ENCODE results near the gene CDH23. TPM values are rescaled to one million over a fixed set of nuclear protein-coding genes. Genes with fewer than 3 reads are reported as not detected.
A peak's percentile ranks its signal among the peaks of the same experiment; 100 is the strongest.

Gene CDH23
- total RNA-seq, 8 experiments from 2014 or later, result 1.6 to 81.3 (median 3.3) TPM

DNA sequence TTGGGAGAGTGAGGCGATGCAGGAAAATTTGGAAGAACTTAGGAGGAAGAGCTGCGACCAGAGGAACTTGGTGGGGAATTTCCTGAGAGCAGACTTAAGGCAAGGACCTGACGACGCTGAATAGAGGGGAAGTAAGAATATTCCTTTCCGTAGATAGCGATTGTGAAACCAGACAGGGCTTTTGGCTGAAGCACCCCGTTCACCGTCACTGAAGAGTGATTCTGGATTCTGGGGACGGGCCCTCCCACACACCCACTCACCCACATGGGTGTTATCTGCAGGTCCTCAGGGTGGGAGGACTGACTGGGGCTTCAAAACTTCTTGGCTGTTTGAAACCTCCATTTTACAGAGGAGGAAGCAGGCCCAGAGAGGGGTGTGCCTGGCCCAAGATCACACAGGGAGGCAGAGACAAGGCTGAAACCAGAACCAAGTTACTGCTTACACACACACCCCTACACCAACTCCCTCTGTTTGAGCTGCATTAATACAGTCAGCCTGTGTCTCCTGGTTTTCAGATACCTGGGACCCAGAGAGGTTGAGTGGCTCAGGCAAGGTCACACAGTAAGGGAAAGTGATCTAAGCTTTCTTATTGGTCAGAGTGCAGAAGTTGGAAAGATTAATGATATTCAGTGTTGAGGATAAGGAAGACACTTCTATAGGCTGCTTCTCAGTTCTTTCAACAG is 37.2 kb upstream of the CDH23 start:
- Histone ChIP-seq H3K27ac (peak overlapping the region in 1 of 2 donors; percentile 79), H3K4me1 (replicated peaks in 1 of 2) (peaks cover 0 to 10% of the 10 kb centered on the region in 2 donors), H3K4me3 (no peak overlapping the region)
- ATAC-seq (replicated peaks in 6 of 8), result no peak
- WGBS, 10 experiments, result 62 to 100% (median 85%) methylated on average over 1 to 7 of the region's 9 CpGs; no CpG with 5 or more reads in 1 of the 10 experiments
- in situ Hi-C loops (cut with MboI; ENCODE audit: low pct_unique_long_range_greater_than_20kb in 2 of 9, low sequenced_read_pairs in 9 of 9, unreplicated experiment in 9 of 9), result no loop called here

DNA sequence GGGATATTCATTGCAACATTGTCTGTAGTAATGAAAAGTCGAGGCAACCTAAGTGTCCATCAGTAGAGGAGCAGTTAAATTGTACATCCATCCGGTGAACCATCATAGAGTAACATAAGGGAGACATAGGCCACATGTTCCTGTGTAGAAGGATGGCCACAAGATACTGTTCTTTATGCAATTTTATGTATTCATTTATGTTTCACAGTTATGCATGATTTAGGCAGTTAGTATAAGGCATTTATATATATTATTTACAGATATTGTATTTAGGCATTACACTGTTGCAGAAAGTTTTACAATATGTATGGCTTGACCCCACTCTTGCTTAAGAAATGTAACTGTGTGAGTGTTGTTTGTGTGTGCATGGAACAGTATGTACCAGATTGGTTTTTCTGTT is 36.0 kb upstream of the CDH23 start:
- in situ Hi-C loops (cut with MboI; ENCODE audit: low pct_unique_long_range_greater_than_20kb in 2 of 9, low sequenced_read_pairs in 9 of 9, unreplicated experiment in 9 of 9), result no loop called here
- peak in 1 of 8 experiments; percentile 95 for ATAC-seq (replicated peaks in 6 of 8)
- peaks cover 0 to 10% of the 10 kb centered on the region in 2 donors for H3K4me1 ChIP-seq (replicated peaks in 1 of 2)
- H3K27ac ChIP-seq, result no peak overlapping the region
- H3K4me3 ChIP-seq, result no peak overlapping the region
- WGBS, 10 experiments, result 43 to 94% (median 83%) methylated on average over 1 to 2 of the region's 2 CpGs; no CpG with 5 or more reads in 2 of the 10 experiments

DNA sequence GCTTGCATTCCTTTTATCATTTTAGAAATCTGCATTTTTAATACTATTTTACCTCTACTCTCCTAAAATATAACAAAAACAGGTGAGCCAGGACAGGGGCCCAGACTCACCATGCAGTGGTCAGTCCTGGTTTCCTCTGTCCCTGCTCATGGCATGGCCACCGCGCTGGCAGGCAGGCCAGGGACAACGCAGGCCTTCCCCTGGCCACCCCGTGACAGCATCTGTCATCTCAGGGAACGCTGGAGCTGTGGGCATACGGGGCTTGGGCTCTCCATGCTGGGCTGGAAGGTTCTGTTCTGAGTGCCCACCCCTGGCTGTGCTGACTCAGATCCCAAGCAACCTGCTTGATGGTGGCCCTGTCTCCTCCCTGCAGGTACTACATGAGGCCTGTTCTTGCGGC is 35.1 kb upstream of the CDH23 start:
- WGBS, 10 experiments, result 93 to 100% (median 100%) methylated on average over 1 to 2 of the region's 7 CpGs; no CpG with 5 or more reads in 6 of the 10 experiments
- in situ Hi-C loops (cut with MboI; ENCODE audit: low pct_unique_long_range_greater_than_20kb in 2 of 9, low sequenced_read_pairs in 9 of 9, unreplicated experiment in 9 of 9), result no loop called here

DNA sequence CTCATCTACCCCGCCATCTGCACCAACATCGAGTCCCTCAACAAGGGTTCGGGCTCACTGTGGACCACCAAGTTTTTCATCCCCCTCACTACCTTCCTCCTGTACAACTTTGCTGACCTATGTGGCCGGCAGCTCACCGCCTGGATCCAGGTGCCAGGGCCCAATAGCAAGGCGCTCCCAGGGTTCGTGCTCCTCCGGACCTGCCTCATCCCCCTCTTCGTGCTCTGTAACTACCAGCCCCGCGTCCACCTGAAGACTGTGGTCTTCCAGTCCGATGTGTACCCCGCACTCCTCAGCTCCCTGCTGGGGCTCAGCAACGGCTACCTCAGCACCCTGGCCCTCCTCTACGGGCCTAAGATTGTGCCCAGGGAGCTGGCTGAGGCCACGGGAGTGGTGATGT is 34.6 kb upstream of the CDH23 start:
- Histone ChIP-seq H3K4me3 (no peak overlapping the region), H3K4me1 (replicated peaks in 1 of 2) (peaks cover 0 to 10% of the 10 kb centered on the region in 2 donors), H3K27ac (no peak overlapping the region)
- no peak for ATAC-seq (replicated peaks in 6 of 8)
- in situ Hi-C loops (cut with MboI; ENCODE audit: low pct_unique_long_range_greater_than_20kb in 2 of 9, low sequenced_read_pairs in 9 of 9, unreplicated experiment in 9 of 9), result no loop called here
- WGBS, 10 experiments, result 60 to 100% (median 95%) methylated on average over 1 to 9 of the region's 16 CpGs; no CpG with 5 or more reads in 1 of the 10 experiments

More for the DNA sequence above, 35.1 kb upstream of the CDH23 start:
- no peak for ATAC-seq (replicated peaks in 6 of 8)
- peaks cover 0 to 10% of the 10 kb centered on the region in 2 donors for H3K4me1 ChIP-seq (replicated peaks in 1 of 2)
- no peak overlapping the region for H3K4me3 ChIP-seq
- no peak overlapping the region for H3K27ac ChIP-seq

DNA sequence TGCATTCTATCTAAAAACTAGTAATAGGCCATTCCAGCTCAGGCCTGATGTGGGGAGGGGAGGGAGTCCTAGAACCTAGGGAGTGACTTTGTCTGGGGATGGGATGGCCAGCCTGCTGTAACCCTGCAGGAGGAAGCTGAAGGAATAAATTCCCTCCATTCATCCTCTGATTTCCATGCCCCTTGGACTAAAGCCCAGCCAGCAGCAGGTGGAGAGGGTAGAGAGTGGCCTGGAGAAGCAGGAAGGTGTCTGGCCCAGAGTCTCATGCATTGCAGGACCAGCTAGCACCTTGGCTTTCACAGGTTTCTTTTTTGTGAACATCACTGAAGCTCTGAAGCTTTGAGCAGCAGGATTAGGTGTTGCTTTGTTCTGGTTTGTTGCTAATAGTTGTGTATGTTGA is 32.8 kb upstream of the CDH23 start:
- Histone ChIP-seq H3K4me1 (replicated peaks in 1 of 2) (no peaks in the 10 kb centered on the region), H3K4me3 (no peak overlapping the region), H3K27ac (no peak overlapping the region)
- in situ Hi-C loops (cut with MboI; ENCODE audit: low pct_unique_long_range_greater_than_20kb in 2 of 9, low sequenced_read_pairs in 9 of 9, unreplicated experiment in 9 of 9), result no loop called here
- no peak for ATAC-seq (replicated peaks in 6 of 8)

DNA sequence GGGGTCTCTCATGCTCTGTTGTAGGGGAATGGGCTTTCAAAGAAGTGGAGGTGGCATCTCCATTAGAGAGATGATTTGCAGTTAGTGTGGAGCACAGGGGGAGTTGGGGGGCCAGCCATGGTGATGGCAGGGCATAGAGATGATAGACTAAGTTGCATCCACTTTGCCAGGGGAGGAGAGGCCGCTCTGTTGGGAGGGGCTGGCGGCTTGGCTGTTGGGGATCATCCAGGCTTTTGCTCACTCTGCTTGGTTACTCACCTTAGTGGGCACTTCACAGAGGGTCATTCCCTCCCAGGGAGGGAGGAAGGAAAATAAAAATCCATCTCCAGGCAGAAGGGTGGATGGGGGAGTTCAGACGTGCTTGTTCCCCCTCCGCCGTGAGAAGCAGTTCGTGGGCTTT is 31.4 kb upstream of the CDH23 start:
- in situ Hi-C loops (cut with MboI; ENCODE audit: low pct_unique_long_range_greater_than_20kb in 2 of 9, low sequenced_read_pairs in 9 of 9, unreplicated experiment in 9 of 9), result no loop called here
- Histone ChIP-seq H3K4me3 (no peak overlapping the region), H3K27ac (no peak overlapping the region), H3K4me1 (replicated peaks in 1 of 2) (no peaks in the 10 kb centered on the region)
- ATAC-seq (replicated peaks in 6 of 8), result no peak
- WGBS, 10 experiments, result 95 to 100% (median 100%) methylated on average over 1 to 4 of the region's 6 CpGs; no CpG with 5 or more reads in 6 of the 10 experiments

DNA sequence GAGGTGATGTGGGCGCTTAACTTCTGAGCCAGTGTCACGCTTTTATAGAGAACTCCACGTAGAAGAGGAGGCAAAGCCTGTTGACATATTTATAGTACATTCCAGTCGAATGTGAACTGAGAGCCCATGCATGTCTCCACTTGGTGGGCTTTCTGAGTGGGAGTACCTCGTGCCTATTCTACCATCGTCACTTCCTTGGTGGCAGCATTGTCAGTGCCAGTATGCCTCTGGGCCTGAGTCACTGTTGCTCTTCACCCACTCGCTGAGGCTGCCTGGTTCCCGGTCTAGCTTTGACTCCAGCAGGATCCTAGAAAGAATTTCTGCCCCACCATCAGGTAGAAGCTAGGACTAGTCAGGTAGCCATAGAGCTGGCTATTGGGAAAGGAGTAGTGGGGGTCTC is 30.0 kb upstream of the CDH23 start:
- peaks cover 8 to 9% of the 10 kb centered on the region in 2 donors for H3K4me1 ChIP-seq (replicated peaks in 1 of 2)
- H3K27ac ChIP-seq, result no peak overlapping the region
- 70 to 100% (median 89%) methylated on average over 1 to 4 of the region's 8 CpGs; no CpG with 5 or more reads in 3 of the 10 experiments for WGBS, 10 experiments
- no peak overlapping the region for H3K4me3 ChIP-seq
- no peak for ATAC-seq (replicated peaks in 6 of 8)
- in situ Hi-C loops (cut with MboI; ENCODE audit: low pct_unique_long_range_greater_than_20kb in 2 of 9, low sequenced_read_pairs in 9 of 9, unreplicated experiment in 9 of 9), result no loop called here

DNA sequence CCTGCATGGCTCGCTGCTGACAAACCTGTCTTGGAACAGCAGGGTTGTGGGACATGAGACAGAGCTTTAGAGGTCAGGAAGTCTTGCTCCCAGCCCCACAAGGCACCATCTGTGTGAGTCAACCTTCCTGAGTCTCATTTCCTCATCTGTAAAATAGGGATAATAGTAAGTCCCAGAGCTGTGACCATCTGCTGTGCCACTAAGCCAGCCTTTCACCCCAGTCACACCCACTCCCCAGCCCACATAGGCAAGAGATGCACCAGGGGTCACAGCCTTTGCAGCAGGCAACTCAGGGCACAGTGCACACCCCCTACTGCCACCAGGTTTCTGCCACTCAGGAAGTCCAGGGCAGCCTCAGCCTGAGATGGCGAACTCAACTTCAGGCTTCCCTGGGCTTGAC is 29.4 kb upstream of the CDH23 start:
- ATAC-seq (replicated peaks in 6 of 8), result no peak
- no peak overlapping the region for H3K4me3 ChIP-seq
- H3K4me1 ChIP-seq (replicated peaks in 1 of 2), result peaks cover 14 to 15% of the 10 kb centered on the region in 2 donors
- WGBS, 10 experiments, result 90 to 100% (median 100%) methylated on average over 1 to 2 of the region's 2 CpGs; no CpG with 5 or more reads in 7 of the 10 experiments
- no peak overlapping the region for H3K27ac ChIP-seq
- in situ Hi-C loops (cut with MboI; ENCODE audit: low pct_unique_long_range_greater_than_20kb in 2 of 9, low sequenced_read_pairs in 9 of 9, unreplicated experiment in 9 of 9), result no loop called here

DNA sequence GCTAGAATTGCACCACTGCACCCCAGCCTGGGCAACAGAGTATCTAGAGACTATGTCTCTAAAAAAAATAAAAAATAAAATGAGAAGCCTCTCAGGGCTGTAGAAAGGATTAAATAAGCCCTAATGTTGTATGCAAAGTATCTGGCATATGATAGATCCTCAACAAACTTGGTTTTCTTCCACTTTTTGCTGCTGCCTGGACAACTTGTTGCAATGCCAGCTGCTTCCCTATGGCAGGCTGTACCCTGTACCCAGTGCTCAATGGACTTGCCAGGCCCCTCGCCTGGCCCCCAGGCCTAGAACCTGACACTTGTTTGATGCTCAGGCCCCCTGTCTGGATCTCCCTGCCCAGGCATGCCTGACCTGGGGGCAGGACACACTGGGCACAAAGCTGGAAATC is 28.5 kb upstream of the CDH23 start:
- ATAC-seq (replicated peaks in 6 of 8), result no peak
- H3K4me3 ChIP-seq, result no peak overlapping the region
- WGBS, 10 experiments, result 57 to 100% (median 63%) methylated on average over 1 of the region's 1 CpG; no CpG with 5 or more reads in 7 of the 10 experiments
- in situ Hi-C loops (cut with MboI; ENCODE audit: low pct_unique_long_range_greater_than_20kb in 2 of 9, low sequenced_read_pairs in 9 of 9, unreplicated experiment in 9 of 9), result no loop called here
- H3K4me1 ChIP-seq (replicated peaks in 1 of 2), result peaks cover 23 to 24% of the 10 kb centered on the region in 2 donors
- H3K27ac ChIP-seq, result no peak overlapping the region

DNA sequence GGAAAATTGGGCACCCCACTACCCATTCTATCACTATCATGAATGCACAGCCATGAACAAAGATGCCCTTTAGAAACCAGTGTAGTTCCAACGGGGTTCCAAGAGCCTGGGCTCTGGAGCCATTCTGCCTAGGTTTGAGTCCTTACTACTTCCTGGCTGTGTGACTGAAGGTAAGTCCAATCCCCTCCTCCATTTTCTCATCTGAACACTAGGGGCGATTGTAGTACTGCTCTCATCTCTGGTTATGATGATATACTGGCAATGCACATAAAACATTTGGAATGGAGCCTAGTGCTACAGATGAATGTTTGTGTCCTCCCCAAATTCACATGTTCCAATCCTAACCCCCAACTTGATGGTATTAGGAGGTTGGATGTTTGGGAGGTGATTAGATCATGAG is 28.1 kb upstream of the CDH23 start:
- Histone ChIP-seq H3K4me1 (replicated peaks in 1 of 2) (peaks cover 27 to 29% of the 10 kb centered on the region in 2 donors), H3K4me3 (no peak overlapping the region), H3K27ac (no peak overlapping the region)
- peak in 3 of 8 experiments; percentile 44 to 75 (median 59) for ATAC-seq (replicated peaks in 6 of 8)
- in situ Hi-C loops (cut with MboI; ENCODE audit: low pct_unique_long_range_greater_than_20kb in 2 of 9, low sequenced_read_pairs in 9 of 9, unreplicated experiment in 9 of 9), result no loop called here
- 67 to 85% (median 80%) methylated on average over 1 to 2 of the region's 2 CpGs; no CpG with 5 or more reads in 4 of the 10 experiments for WGBS, 10 experiments

DNA sequence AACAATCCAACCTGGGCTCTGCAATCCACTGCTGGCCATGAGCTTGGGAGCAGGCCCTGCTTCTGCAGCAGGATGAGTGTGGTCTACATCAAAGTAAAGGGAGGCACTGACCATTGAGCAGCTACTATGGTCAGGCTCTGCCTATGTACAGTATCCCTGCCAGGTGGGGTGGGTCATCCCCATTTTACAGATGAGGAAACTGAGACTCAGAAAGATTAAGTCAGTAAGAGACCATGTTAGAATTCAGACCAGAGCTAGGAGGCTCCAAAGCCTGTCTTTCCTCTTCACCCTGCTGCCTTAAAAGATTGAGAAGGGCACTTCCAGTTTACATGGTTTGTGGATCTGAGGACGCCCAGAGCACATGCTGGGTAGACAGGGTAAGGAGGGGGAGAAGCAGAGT is 27.1 kb upstream of the CDH23 start:
- in situ Hi-C loops (cut with MboI; ENCODE audit: low pct_unique_long_range_greater_than_20kb in 2 of 9, low sequenced_read_pairs in 9 of 9, unreplicated experiment in 9 of 9), result no loop called here
- WGBS, 10 experiments, result 20 to 60% methylated on average over 1 of the region's 1 CpG; no CpG with 5 or more reads in 8 of the 10 experiments

DNA sequence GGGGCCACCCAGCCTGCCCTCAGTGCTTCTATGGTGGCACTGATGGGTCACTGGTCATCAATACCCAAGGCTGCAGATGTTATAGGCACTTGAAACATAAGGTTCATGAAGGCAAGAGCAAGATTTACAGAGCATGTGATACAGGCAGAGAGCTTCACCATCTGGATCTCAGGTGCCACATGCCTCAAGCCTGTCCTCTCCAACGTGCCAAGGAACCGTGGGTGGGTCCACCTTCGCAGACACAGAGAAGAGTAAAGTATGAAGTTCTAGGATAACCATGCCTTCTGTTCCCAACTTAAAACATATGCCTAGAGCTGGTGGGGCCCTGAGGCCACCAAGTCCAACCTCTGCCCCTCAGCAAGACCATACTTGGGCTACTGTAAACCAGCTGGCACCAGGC is 26.7 kb upstream of the CDH23 start:
- ATAC-seq (replicated peaks in 6 of 8), result no peak
- in situ Hi-C loops (cut with MboI; ENCODE audit: low pct_unique_long_range_greater_than_20kb in 2 of 9, low sequenced_read_pairs in 9 of 9, unreplicated experiment in 9 of 9), result no loop called here
- WGBS, 10 experiments, result 20 to 100% (median 74%) methylated on average over 2 to 3 of the region's 3 CpGs; no CpG with 5 or more reads in 5 of the 10 experiments

More for the DNA sequence above, 27.1 kb upstream of the CDH23 start:
- Histone ChIP-seq H3K4me3 (no peak overlapping the region), H3K4me1 (replicated peaks in 1 of 2) (peaks cover 27 to 30% of the 10 kb centered on the region in 2 donors), H3K27ac (no peak overlapping the region)
- no peak for ATAC-seq (replicated peaks in 6 of 8)

DNA sequence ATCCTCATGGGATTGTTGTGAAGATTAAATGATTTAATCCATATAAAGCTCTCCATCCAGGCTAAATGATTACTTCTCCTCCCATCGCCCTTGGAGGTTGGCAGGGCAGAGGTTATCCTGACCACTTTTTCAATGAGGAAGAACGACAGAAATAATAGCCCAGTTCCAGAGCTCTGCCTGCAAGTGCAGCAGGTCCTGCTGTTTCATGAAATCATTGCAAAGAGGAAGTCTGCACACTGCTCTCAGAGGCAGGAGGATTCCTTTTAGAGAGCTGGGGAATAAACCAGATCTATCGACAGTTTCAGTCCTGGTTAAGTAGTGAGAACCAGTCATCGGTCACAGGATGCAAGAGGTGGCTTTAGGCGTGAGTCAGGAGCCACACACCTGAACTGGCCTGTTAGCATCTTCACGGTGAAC is 25.0 kb upstream of the CDH23 start:
- H3K4me1 ChIP-seq (replicated peaks in 1 of 2), result peaks cover 27 to 30% of the 10 kb centered on the region in 2 donors
- H3K4me3 ChIP-seq, result no peak overlapping the region
- H3K27ac ChIP-seq, result no peak overlapping the region
- peak in 1 of 8 experiments; percentile 5 for ATAC-seq (replicated peaks in 6 of 8)
- in situ Hi-C loops (cut with MboI; ENCODE audit: low pct_unique_long_range_greater_than_20kb in 2 of 9, low sequenced_read_pairs in 9 of 9, unreplicated experiment in 9 of 9), result no loop called here
- 37 to 100% (median 50%) methylated on average over 1 to 6 of the region's 6 CpGs; no CpG with 5 or more reads in 3 of the 10 experiments for WGBS, 10 experiments

More for the DNA sequence above, 26.7 kb upstream of the CDH23 start:
- Histone ChIP-seq H3K4me3 (no peak overlapping the region), H3K4me1 (replicated peaks in 1 of 2) (peaks cover 27 to 30% of the 10 kb centered on the region in 2 donors), H3K27ac (no peak overlapping the region)

All from motor neuron (in vitro differentiated cells).